ENCODE data around the gene USP53. TPM values are rescaled to one million over a fixed set of nuclear protein-coding genes. Genes with fewer than 3 reads are reported as not detected.

The USP53 gene
- total RNA-seq, 1 donor from 2014 or later: 3.3 TPM

DNA sequence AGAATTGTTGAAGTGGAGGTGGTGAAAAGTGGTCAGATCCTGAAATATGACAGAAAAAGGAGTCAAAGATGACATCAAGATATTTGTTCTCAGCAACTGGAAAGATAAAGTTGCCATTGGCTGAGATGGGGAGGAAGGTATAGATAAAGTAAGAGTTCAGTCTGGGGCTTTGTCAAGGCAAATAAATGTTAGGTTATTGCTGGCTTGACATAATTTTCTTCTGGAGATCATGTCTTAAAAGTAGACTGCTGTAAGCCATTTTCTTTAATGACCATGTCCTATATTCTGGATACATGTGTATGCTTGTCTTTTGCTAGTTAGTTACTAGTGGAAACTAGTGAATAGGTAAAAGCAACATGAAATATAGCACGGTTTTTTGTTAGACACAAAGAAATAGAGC is 5.6 kb downstream of the USP53 start:
- Mint-ChIP-seq H3K27ac (ENCODE audit: unreplicated experiment) (no peak overlapping the region), H3K4me3 (ENCODE audit: unreplicated experiment) (no peak overlapping the region), H3K9me3 (ENCODE audit: unreplicated experiment) (no peaks in the 10 kb centered on the region), H3K27me3 (ENCODE audit: unreplicated experiment) (peaks cover under 1% of the 10 kb centered on the region), H3K36me3 (ENCODE audit: unreplicated experiment) (no peaks in the 10 kb centered on the region), H3K4me1 (ENCODE audit: low read depth, unreplicated experiment) (no peaks in the 10 kb centered on the region)
- TF ChIP-seq, protein P1, sequence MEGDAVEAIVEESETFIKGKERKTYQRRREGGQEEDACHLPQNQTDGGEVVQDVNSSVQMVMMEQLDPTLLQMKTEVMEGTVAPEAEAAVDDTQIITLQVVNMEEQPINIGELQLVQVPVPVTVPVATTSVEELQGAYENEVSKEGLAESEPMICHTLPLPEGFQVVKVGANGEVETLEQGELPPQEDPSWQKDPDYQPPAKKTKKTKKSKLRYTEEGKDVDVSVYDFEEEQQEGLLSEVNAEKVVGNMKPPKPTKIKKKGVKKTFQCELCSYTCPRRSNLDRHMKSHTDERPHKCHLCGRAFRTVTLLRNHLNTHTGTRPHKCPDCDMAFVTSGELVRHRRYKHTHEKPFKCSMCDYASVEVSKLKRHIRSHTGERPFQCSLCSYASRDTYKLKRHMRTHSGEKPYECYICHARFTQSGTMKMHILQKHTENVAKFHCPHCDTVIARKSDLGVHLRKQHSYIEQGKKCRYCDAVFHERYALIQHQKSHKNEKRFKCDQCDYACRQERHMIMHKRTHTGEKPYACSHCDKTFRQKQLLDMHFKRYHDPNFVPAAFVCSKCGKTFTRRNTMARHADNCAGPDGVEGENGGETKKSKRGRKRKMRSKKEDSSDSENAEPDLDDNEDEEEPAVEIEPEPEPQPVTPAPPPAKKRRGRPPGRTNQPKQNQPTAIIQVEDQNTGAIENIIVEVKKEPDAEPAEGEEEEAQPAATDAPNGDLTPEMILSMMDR (IDR thresholded peaks at IDR 0.05; ENCODE audit: partially characterized antibody, unreplicated experiment): no peak
- no peak for DNase-seq

DNA sequence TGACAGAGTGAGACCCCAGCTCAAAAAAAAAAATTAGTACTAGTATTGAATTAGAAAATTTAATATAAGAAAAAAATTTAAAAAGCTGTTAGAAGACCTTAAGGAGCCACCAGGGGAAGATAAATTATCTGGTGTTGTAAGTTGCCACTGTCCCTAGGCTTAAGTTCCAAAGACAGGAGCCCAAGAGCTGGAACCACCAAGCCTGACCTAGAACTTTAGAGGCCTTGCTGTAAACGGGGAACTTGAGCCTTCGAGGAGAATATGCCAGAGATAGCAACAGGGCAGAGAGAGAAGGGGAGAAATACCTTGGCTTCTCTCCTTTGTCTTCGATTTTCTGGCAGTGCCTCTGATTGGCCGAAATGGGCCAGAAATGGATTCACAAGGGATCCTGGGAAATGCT is 8.9 kb downstream of the USP53 start:
- no peak overlapping the region for H3K4me3 Mint-ChIP-seq (ENCODE audit: unreplicated experiment)
- no peak for DNase-seq
- H3K27me3 Mint-ChIP-seq (ENCODE audit: unreplicated experiment): no peaks in the 10 kb centered on the region
- H3K27ac Mint-ChIP-seq (ENCODE audit: unreplicated experiment): no peak overlapping the region
- TF ChIP-seq, protein P1 (IDR thresholded peaks at IDR 0.05; ENCODE audit: partially characterized antibody, unreplicated experiment): no peak
- H3K36me3 Mint-ChIP-seq (ENCODE audit: unreplicated experiment): no peaks in the 10 kb centered on the region
- H3K9me3 Mint-ChIP-seq (ENCODE audit: unreplicated experiment): no peaks in the 10 kb centered on the region
- H3K4me1 Mint-ChIP-seq (ENCODE audit: low read depth, unreplicated experiment): no peaks in the 10 kb centered on the region

DNA sequence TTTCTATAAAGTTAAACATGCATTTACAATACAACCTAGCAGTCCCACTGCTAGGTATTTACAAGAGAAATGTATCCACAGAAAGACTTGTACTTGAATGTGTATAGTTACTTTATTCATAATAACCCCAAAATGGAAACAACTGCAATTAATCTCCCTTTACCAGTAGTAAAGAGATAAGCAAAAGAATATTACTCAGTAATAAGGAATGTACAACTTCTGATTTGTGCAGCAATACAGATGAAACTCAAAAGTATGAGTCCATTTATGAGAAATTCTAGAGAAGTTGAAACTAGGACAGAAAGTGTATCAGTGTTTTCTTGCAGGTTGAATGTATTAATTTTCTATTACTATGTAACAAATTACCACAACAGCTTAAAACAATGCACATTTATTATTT is 15.2 kb downstream of the USP53 start:
- DNase-seq: no peak
- no peaks in the 10 kb centered on the region for H3K36me3 Mint-ChIP-seq (ENCODE audit: unreplicated experiment)
- H3K4me3 Mint-ChIP-seq (ENCODE audit: unreplicated experiment): no peak overlapping the region
- no peaks in the 10 kb centered on the region for H3K27me3 Mint-ChIP-seq (ENCODE audit: unreplicated experiment)
- H3K9me3 Mint-ChIP-seq (ENCODE audit: unreplicated experiment): no peaks in the 10 kb centered on the region
- TF ChIP-seq, protein P1 (IDR thresholded peaks at IDR 0.05; ENCODE audit: partially characterized antibody, unreplicated experiment): no peak
- no peaks in the 10 kb centered on the region for H3K4me1 Mint-ChIP-seq (ENCODE audit: low read depth, unreplicated experiment)
- H3K27ac Mint-ChIP-seq (ENCODE audit: unreplicated experiment): no peak overlapping the region

DNA sequence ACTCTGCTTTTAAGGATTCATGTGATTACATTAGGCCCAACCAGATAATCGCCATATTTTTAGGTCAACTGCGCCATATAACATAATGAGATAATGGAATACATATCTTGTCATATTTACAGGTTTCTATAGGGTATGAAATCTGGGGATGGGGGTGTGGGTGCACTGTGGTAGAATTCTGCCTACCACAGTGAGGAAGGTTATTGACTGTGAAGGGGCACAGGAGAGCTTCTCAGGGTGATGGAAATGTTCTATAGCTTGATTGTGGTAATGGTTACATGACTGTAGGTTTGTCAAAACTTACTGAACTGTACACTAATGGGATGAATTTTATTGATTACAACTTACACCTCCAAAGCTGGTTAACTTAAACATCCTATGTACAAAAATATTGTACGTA is 15.9 kb downstream of the USP53 start:
- Mint-ChIP-seq H3K4me1 (ENCODE audit: low read depth, unreplicated experiment) (no peaks in the 10 kb centered on the region), H3K27ac (ENCODE audit: unreplicated experiment) (no peak overlapping the region), H3K9me3 (ENCODE audit: unreplicated experiment) (no peaks in the 10 kb centered on the region), H3K4me3 (ENCODE audit: unreplicated experiment) (no peak overlapping the region), H3K36me3 (ENCODE audit: unreplicated experiment) (no peaks in the 10 kb centered on the region), H3K27me3 (ENCODE audit: unreplicated experiment) (no peaks in the 10 kb centered on the region)
- TF ChIP-seq, protein P1 (IDR thresholded peaks at IDR 0.05; ENCODE audit: partially characterized antibody, unreplicated experiment): no peak
- no peak for DNase-seq

DNA sequence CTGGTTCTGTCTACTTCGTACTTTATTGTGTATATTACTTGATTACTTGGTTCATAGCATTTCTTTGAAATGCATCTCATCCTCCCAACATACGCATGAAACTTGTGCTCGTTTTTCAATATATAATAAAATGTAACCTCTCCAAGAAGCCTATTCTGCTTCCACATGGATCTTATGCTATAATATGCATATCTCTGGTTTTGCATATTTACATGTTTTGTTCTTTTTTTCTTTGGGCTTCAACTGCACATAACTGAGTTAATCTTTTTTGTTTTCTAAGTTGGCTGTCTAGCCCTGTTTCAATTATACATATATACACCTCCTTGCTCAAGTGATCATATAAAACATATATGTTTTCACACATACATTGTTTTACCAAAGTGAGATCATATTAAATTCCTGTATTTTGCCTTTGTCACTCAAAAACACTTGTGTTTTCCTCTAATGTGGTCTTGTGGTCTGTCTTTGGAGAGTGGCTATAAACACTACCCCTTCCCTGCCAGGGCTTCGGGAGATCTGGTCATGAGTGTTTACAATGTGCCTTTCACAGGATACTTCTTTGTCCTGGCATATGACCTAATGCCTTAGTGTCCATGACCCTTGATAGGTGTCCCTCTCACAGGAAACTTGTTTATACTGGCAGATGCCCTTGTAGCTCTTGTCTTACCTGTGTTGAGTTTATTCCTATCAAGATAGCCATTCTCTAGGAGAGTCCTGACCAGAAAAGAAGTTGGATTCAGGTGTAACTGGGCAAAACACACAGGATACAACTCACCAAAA is 17.6 kb downstream of the USP53 start:
- no peak overlapping the region for H3K4me3 Mint-ChIP-seq (ENCODE audit: unreplicated experiment)
- H3K36me3 Mint-ChIP-seq (ENCODE audit: unreplicated experiment): no peaks in the 10 kb centered on the region
- no peaks in the 10 kb centered on the region for H3K9me3 Mint-ChIP-seq (ENCODE audit: unreplicated experiment)
- TF ChIP-seq, protein P1 (IDR thresholded peaks at IDR 0.05; ENCODE audit: partially characterized antibody, unreplicated experiment): no peak
- H3K27me3 Mint-ChIP-seq (ENCODE audit: unreplicated experiment): no peaks in the 10 kb centered on the region
- no peak overlapping the region for H3K27ac Mint-ChIP-seq (ENCODE audit: unreplicated experiment)
- no peak for DNase-seq
- H3K4me1 Mint-ChIP-seq (ENCODE audit: low read depth, unreplicated experiment): no peaks in the 10 kb centered on the region

All from glutamatergic neuron (in vitro differentiated cells).